Liver (tissue), 9 donors: ENCODE results near the gene CHST3. TPM values are rescaled to one million over a fixed set of nuclear protein-coding genes. Genes with fewer than 3 reads are reported as not detected.

Experiments used
- DNase-seq: peaks from one replicate; pipeline ENCODE4 v3.0.0-alpha.2; 2017; ENCODE audit warnings: low spot score
- H3K27ac ChIP-seq, 2 donors: one replicate each; pipeline ENCODE4 v1.7.0; 2013; ENCODE audit warnings: inconsistent platforms in 2 of 2, low read length in 2 of 2, control low read depth in 1 of 2, low read depth in 1 of 2, mild to moderate bottlenecking in 1 of 2
- H3K27me3 ChIP-seq, 4 donors: one replicate each; pipeline versions ENCODE4 v1.6.1 to v1.7.0; 2013; ENCODE audit warnings: low read length in 3 of 4, inconsistent platforms in 1 of 4, mild to moderate bottlenecking in 1 of 4, moderate library complexity in 1 of 4; ENCODE audit not compliant: control insufficient read depth in 4 of 4, insufficient read depth in 4 of 4
- H3K36me3 ChIP-seq, 4 donors: one replicate each; pipeline versions ENCODE4 v1.6.1 to v1.7.0; 2013; ENCODE audit warnings: low read length in 3 of 4, mild to moderate bottlenecking in 3 of 4, low read depth in 1 of 4, moderate library complexity in 1 of 4; ENCODE audit not compliant: control insufficient read depth in 4 of 4, insufficient read depth in 3 of 4
- H3K4me1 ChIP-seq, 4 donors: one replicate each; pipeline versions ENCODE4 v1.6.1 to v1.7.0; 2013; ENCODE audit warnings: low read length in 3 of 4, mild to moderate bottlenecking in 3 of 4, moderate library complexity in 1 of 4; ENCODE audit not compliant: control insufficient read depth in 4 of 4, insufficient read depth in 4 of 4
- H3K4me3 ChIP-seq, 3 donors: one replicate each; pipeline versions ENCODE4 v1.6.1 to v1.7.0; 2013; ENCODE audit warnings: low read length in 3 of 3, control low read depth in 1 of 3, low read depth in 1 of 3, mild to moderate bottlenecking in 1 of 3
- H3K9ac ChIP-seq, 2 donors: one replicate each; pipeline ENCODE4 v1.7.0; 2013; ENCODE audit warnings: low read length in 2 of 2, mild to moderate bottlenecking in 2 of 2, moderate library complexity in 2 of 2, control low read depth in 1 of 2, low read depth in 1 of 2
- H3K9me3 ChIP-seq, 4 donors: one replicate each; pipeline versions ENCODE4 v1.6.1 to v1.7.0; 2013; ENCODE audit warnings: low read length in 3 of 4; ENCODE audit not compliant: control insufficient read depth in 4 of 4
- EGR1 ChIP-seq, 2 donors: IDR thresholded peaks; 2 replicates each; pipeline ENCODE4 v1.6.1; 2016 to 2018; ENCODE audit warnings: antibody characterized with exemption in 2 of 2, low read depth in 2 of 2
- FOXA1 ChIP-seq: IDR thresholded peaks from 2 replicates; pipeline ENCODE4 v1.6.1; 2016; ENCODE audit warnings: antibody characterized with exemption
- FOXA2 ChIP-seq: IDR thresholded peaks from 2 replicates; pipeline ENCODE4 v1.6.1; 2016; ENCODE audit warnings: antibody characterized with exemption
- GABPA ChIP-seq, 2 donors: IDR thresholded peaks in 1 of 2; conservative IDR thresholded peaks in 1 of 2; 2 replicates each; pipeline ENCODE4 v1.6.1; 2016; ENCODE audit warnings: antibody characterized with exemption in 2 of 2, mild to moderate bottlenecking in 1 of 2, moderate library complexity in 1 of 2
- HNF4A ChIP-seq, 2 donors: conservative IDR thresholded peaks; 2 replicates each; pipeline ENCODE4 v1.6.1; 2016; ENCODE audit warnings: antibody characterized with exemption in 2 of 2, mild to moderate bottlenecking in 2 of 2
- HNF4G ChIP-seq: IDR thresholded peaks from 2 replicates; pipeline ENCODE4 v1.6.1; 2016; ENCODE audit warnings: antibody characterized with exemption
- JUND ChIP-seq, 2 donors: IDR thresholded peaks; 2 replicates each; pipeline ENCODE4 v1.6.1; 2016; ENCODE audit warnings: antibody characterized with exemption in 2 of 2
- NR2F2 ChIP-seq: IDR thresholded peaks from 2 replicates; pipeline ENCODE4 v1.6.1; 2016; ENCODE audit warnings: antibody characterized with exemption
- RAD21 ChIP-seq, 2 donors: IDR thresholded peaks; 2 replicates each; pipeline ENCODE4 v1.6.1; 2016; ENCODE audit warnings: antibody characterized with exemption in 2 of 2, mild to moderate bottlenecking in 2 of 2
- RXRA ChIP-seq, 2 donors: IDR thresholded peaks; 2 replicates each; pipeline ENCODE4 v1.6.1; 2017 to 2018; ENCODE audit warnings: antibody characterized with exemption in 2 of 2, mild to moderate bottlenecking in 1 of 2
- SP1 ChIP-seq: IDR thresholded peaks from 2 replicates; pipeline ENCODE4 v1.6.1; 2018; ENCODE audit warnings: antibody characterized with exemption, mild to moderate bottlenecking
- TAF1 ChIP-seq: conservative IDR thresholded peaks from 2 replicates; pipeline ENCODE4 v1.6.1; 2016; ENCODE audit warnings: antibody characterized with exemption, mild to moderate bottlenecking
- WGBS: extraction: QIAGEN DNeasy Blood & Tissue Kit; methylation state at CpG from one replicate; pipeline ENCODE4 v1.1.7; 2013; 5-methylcytosine and 5-hydroxymethylcytosine counted together
- polyA plus RNA-seq, 2 donors: library from polyadenylated mRNA; stranded (reverse) in 1 of 2; unstranded in 1 of 2; fragments of 200-250 nt in 1 of 2; fragments of >200 nt in 1 of 2; fragmentation: Nextera tagmentation in 1 of 2; extraction: Ambion mirVana in 1 of 2; gene quantifications; one replicate each; pipeline versions ENCODE4 v1.2.1 to v1.2.3, GENCODE V29; 2013 to 2015
- total RNA-seq, 2 donors: library from RNA; depleted of rRNA; stranded (reverse); fragments of >200 nt; gene quantifications; one replicate each; pipeline ENCODE4 v1.2.3, GENCODE V29; 2014
- TF ChIP-seq, protein P1 (sequence below): IDR thresholded peaks from 2 replicates; pipeline ENCODE4 v1.6.1; 2016; ENCODE audit warnings: antibody characterized with exemption
- TF ChIP-seq, protein P2 (sequence below): IDR thresholded peaks from 2 replicates; pipeline ENCODE4 v1.6.1; 2016; ENCODE audit warnings: antibody characterized with exemption, mild to moderate bottlenecking
- TF ChIP-seq, protein P3 (sequence below): fragments of 150-350 bp; IDR thresholded peaks from 2 replicates; pipeline ENCODE4 v1.5.1; 2017; ENCODE audit warnings: improper control_type of control experiment, low read depth, low read length; ENCODE audit not compliant: missing input control
- TF ChIP-seq, protein P4 (sequence below): IDR thresholded peaks from 2 replicates; pipeline ENCODE4 v1.6.1; 2016; ENCODE audit warnings: antibody characterized with exemption
- TF ChIP-seq, protein P5 (sequence below): IDR thresholded peaks from 2 replicates; pipeline ENCODE4 v1.6.1; 2016; ENCODE audit warnings: antibody characterized with exemption
- donor health status: healthy.
- donor health status: healthy.
- donor health status: healthy.
- donor health status: healthy.
- donor health status: healthy.

Gene CHST3
- total and polyA plus RNA-seq, 4 donors: 0.29 to 4.3 (median 1.5) TPM

GRCh38 chr10:72050873-72051272, 86.7 kb downstream of the CHST3 start:
- Histone ChIP-seq H3K4me1 (no peaks in the 10 kb centered on the region), H3K27me3 (no peaks in the 10 kb centered on the region), H3K9me3 (no peaks in the 10 kb centered on the region), H3K4me3 (no peak overlapping the region), H3K36me3 (no peaks in the 10 kb centered on the region), H3K9ac (no peak overlapping the region), H3K27ac (no peak overlapping the region)
- DNase-seq: no peak
- no peak for TF ChIP-seq RAD21 (IDR thresholded peaks at IDR 0.05)
- no peak for TF ChIP-seq JUND (IDR thresholded peaks at IDR 0.05)
- no peak for TF ChIP-seq RXRA (IDR thresholded peaks at IDR 0.05)
- no peak for TF ChIP-seq TAF1
- TF ChIP-seq, protein P1, sequence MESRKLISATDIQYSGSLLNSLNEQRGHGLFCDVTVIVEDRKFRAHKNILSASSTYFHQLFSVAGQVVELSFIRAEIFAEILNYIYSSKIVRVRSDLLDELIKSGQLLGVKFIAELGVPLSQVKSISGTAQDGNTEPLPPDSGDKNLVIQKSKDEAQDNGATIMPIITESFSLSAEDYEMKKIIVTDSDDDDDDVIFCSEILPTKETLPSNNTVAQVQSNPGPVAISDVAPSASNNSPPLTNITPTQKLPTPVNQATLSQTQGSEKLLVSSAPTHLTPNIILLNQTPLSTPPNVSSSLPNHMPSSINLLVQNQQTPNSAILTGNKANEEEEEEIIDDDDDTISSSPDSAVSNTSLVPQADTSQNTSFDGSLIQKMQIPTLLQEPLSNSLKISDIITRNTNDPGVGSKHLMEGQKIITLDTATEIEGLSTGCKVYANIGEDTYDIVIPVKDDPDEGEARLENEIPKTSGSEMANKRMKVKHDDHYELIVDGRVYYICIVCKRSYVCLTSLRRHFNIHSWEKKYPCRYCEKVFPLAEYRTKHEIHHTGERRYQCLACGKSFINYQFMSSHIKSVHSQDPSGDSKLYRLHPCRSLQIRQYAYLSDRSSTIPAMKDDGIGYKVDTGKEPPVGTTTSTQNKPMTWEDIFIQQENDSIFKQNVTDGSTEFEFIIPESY: no peak
- no peak for TF ChIP-seq FOXA2
- TF ChIP-seq FOXA1: no peak
- TF ChIP-seq HNF4A (conservative IDR thresholded peaks at IDR 0.05): no peak
- TF ChIP-seq NR2F2: no peak
- WGBS: 31% methylated on average over 3 of the region's 3 CpGs

DNA sequence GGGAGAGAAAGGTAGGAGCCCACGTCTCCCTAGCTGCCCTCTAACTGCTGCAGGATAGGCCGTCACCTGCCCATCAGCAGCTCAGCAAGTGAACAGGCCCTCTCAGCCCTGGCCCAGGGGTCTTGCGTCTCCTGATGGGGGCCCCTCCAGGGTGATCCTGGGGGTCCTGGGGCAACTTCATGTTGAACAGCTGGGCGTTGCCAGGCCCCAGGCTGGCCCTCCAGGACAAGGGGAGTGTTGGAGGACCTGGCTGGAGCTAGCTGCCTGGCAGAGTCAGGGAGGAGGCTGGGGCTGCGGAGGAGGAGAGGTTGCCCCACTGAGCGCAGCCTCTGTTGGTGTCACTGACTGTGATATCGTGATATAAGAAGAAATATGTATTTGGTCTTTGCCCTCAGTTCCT, 89.5 kb downstream of the CHST3 start:
- Histone ChIP-seq H3K9ac (no peak overlapping the region), H3K4me1 (no peaks in the 10 kb centered on the region), H3K36me3 (no peaks in the 10 kb centered on the region), H3K4me3 (no peak overlapping the region), H3K27ac (no peak overlapping the region), H3K27me3 (no peaks in the 10 kb centered on the region), H3K9me3 (no peaks in the 10 kb centered on the region)
- no peak for DNase-seq
- TF ChIP-seq FOXA2 (no peak), HNF4G (no peak)
- TF ChIP-seq, protein P2, sequence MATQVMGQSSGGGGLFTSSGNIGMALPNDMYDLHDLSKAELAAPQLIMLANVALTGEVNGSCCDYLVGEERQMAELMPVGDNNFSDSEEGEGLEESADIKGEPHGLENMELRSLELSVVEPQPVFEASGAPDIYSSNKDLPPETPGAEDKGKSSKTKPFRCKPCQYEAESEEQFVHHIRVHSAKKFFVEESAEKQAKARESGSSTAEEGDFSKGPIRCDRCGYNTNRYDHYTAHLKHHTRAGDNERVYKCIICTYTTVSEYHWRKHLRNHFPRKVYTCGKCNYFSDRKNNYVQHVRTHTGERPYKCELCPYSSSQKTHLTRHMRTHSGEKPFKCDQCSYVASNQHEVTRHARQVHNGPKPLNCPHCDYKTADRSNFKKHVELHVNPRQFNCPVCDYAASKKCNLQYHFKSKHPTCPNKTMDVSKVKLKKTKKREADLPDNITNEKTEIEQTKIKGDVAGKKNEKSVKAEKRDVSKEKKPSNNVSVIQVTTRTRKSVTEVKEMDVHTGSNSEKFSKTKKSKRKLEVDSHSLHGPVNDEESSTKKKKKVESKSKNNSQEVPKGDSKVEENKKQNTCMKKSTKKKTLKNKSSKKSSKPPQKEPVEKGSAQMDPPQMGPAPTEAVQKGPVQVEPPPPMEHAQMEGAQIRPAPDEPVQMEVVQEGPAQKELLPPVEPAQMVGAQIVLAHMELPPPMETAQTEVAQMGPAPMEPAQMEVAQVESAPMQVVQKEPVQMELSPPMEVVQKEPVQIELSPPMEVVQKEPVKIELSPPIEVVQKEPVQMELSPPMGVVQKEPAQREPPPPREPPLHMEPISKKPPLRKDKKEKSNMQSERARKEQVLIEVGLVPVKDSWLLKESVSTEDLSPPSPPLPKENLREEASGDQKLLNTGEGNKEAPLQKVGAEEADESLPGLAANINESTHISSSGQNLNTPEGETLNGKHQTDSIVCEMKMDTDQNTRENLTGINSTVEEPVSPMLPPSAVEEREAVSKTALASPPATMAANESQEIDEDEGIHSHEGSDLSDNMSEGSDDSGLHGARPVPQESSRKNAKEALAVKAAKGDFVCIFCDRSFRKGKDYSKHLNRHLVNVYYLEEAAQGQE: no peak
- 91% methylated on average over 7 of the region's 7 CpGs for WGBS

- Histone ChIP-seq H3K4me3 (no peak overlapping the region), H3K27ac (no peak overlapping the region), H3K27me3 (no peaks in the 10 kb centered on the region), H3K9me3 (no peaks in the 10 kb centered on the region), H3K4me1 (no peaks in the 10 kb centered on the region), H3K9ac (no peak overlapping the region), H3K36me3 (no peaks in the 10 kb centered on the region)
- TF ChIP-seq HNF4G (no peak), GABPA (IDR thresholded peaks at IDR 0.05 in 1 of 2, conservative IDR thresholded peaks at IDR 0.05 in 1 of 2) (no peak), JUND (IDR thresholded peaks at IDR 0.05) (no peak), NR2F2 (no peak), TAF1 (no peak), RXRA (IDR thresholded peaks at IDR 0.05) (no peak), HNF4A (conservative IDR thresholded peaks at IDR 0.05) (no peak), EGR1 (IDR thresholded peaks at IDR 0.05; ENCODE audit: low read depth in 2 of 2) (no peak), RAD21 (IDR thresholded peaks at IDR 0.05) (no peak), FOXA2 (no peak), SP1 (no peak), FOXA1 (no peak)
- TF ChIP-seq, protein P3, sequence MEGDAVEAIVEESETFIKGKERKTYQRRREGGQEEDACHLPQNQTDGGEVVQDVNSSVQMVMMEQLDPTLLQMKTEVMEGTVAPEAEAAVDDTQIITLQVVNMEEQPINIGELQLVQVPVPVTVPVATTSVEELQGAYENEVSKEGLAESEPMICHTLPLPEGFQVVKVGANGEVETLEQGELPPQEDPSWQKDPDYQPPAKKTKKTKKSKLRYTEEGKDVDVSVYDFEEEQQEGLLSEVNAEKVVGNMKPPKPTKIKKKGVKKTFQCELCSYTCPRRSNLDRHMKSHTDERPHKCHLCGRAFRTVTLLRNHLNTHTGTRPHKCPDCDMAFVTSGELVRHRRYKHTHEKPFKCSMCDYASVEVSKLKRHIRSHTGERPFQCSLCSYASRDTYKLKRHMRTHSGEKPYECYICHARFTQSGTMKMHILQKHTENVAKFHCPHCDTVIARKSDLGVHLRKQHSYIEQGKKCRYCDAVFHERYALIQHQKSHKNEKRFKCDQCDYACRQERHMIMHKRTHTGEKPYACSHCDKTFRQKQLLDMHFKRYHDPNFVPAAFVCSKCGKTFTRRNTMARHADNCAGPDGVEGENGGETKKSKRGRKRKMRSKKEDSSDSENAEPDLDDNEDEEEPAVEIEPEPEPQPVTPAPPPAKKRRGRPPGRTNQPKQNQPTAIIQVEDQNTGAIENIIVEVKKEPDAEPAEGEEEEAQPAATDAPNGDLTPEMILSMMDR: no peak
- TF ChIP-seq, protein P4, sequence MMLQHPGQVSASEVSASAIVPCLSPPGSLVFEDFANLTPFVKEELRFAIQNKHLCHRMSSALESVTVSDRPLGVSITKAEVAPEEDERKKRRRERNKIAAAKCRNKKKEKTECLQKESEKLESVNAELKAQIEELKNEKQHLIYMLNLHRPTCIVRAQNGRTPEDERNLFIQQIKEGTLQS: no peak
- TF ChIP-seq, protein P2: no peak
- TF ChIP-seq, protein P5, sequence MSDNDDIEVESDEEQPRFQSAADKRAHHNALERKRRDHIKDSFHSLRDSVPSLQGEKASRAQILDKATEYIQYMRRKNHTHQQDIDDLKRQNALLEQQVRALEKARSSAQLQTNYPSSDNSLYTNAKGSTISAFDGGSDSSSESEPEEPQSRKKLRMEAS: no peak
- WGBS: 81% methylated on average over 5 of the region's 5 CpGs
- DNase-seq: no peak
Measured at GRCh38 chr10:72056113-72056512, 91.9 kb downstream of the CHST3 start.
